Measurements from ENCODE around the gene CANT1.

The CANT1 gene

DNA sequence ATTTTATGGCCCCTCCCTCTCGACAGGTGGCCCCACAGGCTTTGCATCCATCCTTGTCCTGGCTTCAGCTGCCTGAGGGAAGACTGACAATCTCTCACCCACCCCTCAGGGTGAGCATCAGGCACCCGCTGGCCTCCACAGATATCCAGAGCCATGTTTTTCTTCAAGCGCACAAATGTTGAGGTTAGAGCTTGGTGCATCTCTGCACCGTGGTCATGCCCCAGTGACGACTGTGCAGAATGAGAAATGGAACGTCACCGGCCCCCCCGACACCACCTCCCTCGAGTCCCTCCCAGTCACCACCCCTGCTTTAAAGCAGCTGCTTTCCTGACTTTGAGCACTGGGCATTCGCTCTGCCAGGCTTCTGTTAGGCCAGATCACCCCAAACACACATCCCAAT is 64.6 kb downstream of the CANT1 start:
- TF ChIP-seq ZFX (IDR thresholded peaks at IDR 0.05) = no peak
- TF ChIP-seq, protein P1, sequence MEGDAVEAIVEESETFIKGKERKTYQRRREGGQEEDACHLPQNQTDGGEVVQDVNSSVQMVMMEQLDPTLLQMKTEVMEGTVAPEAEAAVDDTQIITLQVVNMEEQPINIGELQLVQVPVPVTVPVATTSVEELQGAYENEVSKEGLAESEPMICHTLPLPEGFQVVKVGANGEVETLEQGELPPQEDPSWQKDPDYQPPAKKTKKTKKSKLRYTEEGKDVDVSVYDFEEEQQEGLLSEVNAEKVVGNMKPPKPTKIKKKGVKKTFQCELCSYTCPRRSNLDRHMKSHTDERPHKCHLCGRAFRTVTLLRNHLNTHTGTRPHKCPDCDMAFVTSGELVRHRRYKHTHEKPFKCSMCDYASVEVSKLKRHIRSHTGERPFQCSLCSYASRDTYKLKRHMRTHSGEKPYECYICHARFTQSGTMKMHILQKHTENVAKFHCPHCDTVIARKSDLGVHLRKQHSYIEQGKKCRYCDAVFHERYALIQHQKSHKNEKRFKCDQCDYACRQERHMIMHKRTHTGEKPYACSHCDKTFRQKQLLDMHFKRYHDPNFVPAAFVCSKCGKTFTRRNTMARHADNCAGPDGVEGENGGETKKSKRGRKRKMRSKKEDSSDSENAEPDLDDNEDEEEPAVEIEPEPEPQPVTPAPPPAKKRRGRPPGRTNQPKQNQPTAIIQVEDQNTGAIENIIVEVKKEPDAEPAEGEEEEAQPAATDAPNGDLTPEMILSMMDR (conservative IDR thresholded peaks at IDR 0.05) = no peak
- H3K27ac ChIP-seq = no peak overlapping the region

DNA sequence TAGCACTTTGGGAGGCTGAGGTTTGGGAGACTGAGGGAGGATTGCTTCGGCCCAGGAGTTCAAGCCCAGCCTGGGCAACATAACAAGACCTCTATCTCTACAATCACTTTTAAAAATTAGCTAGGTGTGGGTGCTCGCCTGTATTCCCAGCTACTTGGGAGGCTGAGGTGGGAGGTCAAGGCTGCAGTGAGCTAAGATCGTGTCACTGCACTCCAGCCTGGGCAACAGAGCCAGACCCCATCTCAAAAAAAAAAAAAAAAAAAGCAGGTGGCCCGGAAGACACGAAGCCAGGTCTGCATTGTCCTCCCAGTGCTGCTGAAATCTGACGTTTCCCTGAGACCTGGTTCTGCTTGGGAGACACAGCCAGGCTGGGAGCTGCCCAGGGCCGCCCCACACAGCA is 65.5 kb downstream of the CANT1 start:
- H3K27ac ChIP-seq = no peak overlapping the region
- no peak for TF ChIP-seq ZFX (IDR thresholded peaks at IDR 0.05)
- TF ChIP-seq, protein P1 (conservative IDR thresholded peaks at IDR 0.05) = no peak
